Urothelium cell line (cell line): ENCODE results near the gene CSF2.
"Not testable (repeated sequence)": the region's sequence is repeated elsewhere in the genome, so short reads cannot be mapped to it uniquely, and the experiment has no call there.

Source experiments
- DNase-seq: peaks from one replicate; pipeline ENCODE4 v3.0.0; 2011; ENCODE audit warnings: low spot score, mixed read lengths
- FAIRE-seq: peaks from 2 replicates; lab custom pipeline; 2011; peaks lifted over from hg19 to GRCh38; lab: Jason Lieb, UNC

Gene CSF2

DNA sequence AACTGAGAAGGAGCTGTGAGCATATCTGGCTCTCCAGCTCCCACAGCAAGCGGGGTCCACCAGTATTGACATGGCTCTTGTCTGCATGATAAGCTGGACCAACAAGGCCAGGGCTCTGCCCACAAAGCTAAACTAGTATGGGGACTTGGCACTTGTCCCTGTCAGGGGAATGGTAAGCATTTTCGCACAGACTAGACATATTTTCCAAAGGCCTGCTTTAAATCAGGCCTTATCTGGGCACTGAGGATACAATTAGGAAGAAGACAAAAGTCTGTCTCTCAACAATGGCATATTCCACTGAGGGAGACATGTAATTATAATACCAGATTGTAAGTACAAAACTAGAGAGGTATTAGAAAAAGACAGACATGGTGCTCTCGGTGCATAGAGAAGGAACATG lies 32.1 kb downstream of the CSF2 start:
- DNase-seq, result no peak

DNA sequence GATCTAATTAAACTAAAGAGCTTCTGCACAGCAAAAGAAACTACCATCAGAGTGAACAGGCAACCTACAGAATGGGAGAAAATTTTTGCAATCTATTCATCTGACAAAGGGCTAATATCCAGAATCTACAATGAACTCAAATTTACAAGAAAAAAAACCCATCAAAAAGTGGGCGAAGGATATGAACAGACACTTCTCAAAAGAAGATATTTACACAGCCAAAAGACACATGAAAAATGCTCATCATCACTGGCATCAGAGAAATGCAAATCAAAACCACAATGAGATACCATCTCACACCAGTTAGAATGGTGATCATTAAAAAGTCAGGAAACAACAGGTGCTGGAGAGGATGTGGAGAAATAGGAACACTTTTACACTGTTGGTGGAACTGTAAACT lies 34.9 kb downstream of the CSF2 start:
- not testable (repeated sequence) for FAIRE-seq, DNase-seq

More for the DNA sequence above, 32.1 kb downstream of the CSF2 start:
- no peak for FAIRE-seq

DNA sequence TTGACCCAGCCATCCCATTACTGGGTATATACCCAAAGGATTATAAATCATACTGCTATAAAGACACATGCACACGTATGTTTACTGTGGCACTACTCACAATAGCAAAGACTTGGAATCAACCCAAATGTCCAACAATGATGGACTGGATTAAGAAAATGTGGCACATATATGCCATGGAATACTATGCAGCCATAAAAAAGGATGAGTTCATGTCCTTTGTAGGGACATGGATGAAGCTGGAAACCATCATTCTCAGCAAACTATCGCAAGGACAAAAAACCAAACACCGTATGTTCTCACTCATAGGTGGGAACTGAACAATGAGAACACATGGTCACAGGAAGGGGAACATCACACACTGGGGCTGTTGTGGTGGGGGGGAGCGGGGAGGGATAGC lies 35.4 kb downstream of the CSF2 start:
- not testable (repeated sequence) for FAIRE-seq, DNase-seq

DNA sequence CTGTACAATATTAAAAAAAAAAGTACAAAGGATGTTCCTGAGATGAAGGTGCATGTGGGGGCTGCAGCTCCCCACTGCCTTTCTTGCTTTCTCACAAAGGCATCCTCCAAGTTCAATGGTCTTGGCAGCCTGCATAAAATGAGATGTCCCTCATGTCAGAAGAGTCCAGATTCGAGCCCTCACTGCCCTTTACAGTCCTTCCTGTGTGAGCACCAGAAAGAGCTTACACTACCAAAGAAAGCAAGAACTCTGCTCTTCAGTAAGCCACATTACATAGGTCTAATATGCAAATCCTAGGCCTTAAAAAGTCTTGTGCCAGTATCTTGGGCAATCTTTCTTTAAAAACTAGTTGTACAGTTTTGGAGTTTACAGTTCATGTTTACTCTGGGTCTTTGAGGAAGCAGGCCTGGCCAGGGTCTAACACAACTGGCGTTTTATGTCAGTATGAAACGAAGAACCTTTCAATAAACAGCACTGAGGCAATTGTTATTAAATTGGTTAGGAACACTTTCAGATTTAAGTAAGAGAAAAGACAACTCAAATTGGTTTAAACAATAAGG lies 36.0 kb downstream of the CSF2 start:
- FAIRE-seq, result no peak
- no peak for DNase-seq

DNA sequence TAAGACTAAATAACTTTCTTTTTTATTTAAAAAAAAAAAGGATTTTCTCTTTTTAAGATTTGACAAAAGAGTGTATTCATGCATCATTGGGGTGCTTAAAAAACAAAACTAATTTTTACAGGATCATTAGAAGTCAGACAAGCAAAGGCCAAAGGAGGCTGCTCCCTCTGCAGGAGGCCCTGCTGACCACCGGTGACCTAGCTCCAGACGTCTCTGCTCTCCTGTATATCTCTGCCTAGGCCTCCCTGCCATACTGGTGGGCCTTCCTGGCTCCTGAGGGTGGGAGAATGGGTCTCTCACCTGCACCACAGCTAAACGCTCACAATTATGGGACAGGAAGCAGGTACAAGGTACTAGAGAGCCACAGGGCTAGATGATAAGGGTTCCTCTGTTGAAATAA lies 36.6 kb downstream of the CSF2 start:
- DNase-seq, result no peak
- no peak for FAIRE-seq

DNA sequence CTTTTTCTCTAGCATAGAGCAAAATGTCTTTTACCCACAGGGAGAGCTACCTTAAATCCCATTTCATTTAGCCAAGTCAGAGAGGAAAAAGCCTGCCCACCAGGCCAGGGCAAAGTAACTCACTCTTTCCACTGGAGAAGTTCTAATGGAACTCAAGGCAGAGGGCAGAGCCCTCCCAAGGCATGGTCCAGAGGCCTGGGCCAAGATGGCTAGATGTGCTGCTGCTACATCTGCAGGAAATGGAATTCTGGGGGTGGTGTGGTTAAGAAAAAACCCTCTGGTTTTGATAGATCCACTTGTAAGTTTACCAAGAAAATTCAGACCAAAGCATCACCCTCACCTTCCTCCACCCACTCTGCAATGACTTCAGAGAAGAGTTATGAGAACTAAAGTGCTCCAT lies 37.3 kb downstream of the CSF2 start:
- DNase-seq (no peak), FAIRE-seq (no peak)

DNA sequence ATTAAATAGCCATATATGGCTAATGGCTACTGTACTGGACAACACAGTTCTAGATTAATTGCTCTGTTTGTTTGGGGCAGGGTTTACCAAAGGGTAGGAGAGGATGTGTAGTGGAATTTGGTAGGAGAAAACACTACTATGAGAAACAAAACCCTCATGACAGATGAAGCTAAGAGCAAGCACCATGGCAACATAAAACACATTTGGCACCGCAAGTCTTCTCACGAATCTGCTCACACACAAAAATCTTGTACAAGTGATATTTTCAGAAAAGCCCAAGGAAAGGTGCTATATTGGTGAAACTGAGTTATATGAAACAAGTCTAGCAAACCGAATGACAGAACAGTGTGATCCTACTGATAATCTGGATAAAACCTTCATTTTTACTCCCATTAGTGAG lies 38.5 kb downstream of the CSF2 start:
- FAIRE-seq, result no peak

DNA sequence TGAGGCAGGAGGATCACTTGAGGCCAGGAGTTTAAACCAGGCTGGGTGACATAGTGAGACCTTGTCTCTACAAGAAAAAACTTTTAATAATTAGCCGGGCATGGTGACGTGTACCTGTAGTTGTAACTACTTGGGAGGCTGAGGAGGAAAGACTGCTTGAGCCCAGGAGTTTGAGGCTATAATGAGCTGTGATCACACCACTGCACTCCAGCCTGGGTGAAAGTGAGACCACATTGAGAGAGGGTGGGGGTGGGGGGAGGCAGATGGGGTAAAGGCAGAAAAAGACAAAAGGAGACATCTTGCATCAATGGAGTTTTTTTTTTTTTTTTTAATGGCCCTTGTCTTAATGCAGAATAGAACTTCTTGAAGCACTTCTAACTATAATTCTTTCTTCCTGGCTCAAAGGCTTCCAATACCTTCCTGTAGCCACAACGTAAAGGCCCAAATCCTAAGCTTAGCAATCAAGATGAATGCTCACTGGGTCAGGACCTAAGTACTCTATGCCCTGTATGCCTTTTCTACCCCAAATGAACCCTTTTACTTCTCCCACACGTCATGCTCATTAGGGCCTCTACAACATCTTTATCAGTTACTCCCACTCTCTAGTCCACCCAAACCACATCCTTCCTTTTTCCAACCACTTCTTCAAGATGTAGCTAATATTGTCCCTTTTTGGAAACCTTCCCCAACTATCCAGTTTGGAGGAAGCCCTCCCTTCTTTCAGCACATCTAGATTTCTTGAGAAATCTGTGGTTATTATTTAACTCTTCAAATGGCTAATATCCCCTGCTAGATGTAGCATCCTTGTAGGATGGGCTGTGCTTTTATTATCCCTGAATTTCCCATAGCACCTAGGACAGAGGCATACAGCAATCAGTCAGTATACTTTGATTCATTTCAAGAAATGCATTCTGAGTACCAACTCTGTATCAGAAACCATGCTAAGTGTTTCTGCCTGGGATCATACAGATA lies 40.8 kb downstream of the CSF2 start:
- no peak for FAIRE-seq
- DNase-seq, result no peak

More for the DNA sequence above, 38.5 kb downstream of the CSF2 start:
- no peak for DNase-seq

DNA sequence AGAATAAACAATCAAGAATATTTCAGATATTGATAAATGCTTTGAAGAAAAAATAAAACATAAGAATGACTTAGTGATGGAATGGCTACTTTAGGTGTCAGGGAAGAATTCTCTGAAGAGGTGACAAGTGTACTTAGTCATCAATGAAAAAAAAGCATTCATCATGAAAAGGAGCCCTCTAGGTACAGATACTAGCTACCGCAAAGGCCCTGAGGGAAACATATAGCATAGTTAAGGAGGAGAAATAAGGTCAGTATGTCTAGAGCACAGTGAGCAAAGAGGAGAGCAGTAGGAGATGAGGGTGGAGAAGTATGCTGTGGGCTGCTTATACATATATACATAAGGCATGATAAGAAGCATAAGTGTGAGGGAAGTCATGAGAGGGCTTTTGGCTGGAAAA lies 41.8 kb downstream of the CSF2 start:
- FAIRE-seq (no peak), DNase-seq (no peak)

DNA sequence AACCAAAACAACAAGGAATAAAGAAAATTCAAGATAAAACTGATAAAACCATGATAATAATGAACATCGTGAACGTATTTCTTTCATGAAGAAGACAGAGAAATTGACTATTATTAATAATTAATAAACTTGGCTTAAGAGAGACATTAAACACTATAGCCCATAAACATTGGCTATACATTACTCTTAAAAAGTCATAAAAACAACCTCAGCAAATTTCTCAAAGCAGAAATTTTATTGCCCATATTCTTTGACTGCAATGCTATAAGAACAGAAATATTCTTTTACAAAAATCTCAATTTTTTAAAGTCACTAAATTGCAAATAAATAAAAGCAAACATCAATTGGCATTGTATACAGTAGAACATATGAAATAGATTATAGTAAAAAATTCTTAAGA lies 42.5 kb downstream of the CSF2 start:
- DNase-seq, result no peak
- FAIRE-seq, result no peak

DNA sequence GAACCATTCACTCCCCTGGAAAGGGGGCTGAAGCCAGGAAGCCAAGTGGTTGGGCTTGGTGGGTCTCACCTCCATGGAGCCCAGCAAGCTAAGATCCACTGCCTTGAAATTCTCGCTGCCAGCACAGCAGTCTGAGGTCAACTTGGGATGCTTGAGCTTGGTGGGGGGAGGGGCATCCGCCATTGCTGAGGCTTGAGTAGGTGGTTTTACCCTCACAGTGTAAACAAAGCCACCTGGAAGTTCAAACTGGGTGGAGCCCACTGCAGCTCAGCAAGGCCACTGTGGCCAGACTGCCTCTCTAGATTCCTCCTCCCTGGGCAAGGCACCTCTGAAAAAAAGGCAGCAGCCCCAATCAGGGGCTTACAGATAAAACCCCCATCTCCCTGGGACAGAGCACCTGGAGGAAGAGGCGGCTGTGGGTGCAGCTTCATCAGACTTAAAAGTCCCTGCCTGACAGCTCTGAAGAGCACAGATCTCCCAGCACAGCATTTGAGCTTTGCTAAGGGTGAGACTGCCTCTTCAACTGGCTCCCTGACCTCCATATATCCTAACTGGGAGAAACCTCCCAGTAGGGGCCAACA lies 43.4 kb downstream of the CSF2 start:
- DNase-seq, FAIRE-seq: not testable (repeated sequence)

DNA sequence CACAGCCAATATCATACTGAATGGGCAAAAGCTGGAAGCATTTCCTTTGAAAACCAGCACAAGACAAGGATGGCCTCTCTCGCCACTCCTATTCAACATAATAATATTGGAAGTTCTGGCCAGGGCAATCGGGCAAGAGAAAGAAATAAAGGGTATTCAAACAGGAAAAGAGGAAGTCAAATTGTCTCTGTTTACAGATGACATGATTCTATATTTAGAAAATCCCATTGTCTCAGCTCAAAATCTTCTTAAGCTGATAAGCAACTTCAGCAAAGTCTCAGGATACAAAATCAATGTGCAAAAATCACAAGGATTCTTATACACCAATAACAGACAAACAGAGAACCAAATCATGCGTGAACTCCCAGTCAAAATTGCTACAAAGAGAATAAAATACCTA lies 47.1 kb downstream of the CSF2 start:
- DNase-seq, result not testable (repeated sequence)

DNA sequence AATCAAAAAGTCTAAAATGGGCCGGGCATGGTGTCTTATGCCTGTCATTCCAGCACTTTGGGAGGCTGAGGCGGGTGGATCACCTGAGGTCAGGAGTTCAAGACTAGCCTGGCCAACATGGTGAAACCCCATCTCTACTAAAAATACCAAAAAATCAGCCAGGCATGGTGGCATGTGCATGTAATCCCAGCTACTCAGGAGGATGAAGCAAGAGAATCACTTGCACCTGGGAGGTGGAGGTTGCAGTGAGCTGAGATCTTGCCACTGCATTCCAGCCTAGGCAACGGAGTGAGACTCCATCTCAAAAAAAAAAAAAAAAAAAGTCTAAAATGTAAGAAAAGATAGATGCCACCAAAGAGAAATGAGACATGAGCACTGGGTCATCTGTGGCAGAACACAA lies 49.4 kb downstream of the CSF2 start:
- not testable (repeated sequence) for DNase-seq, FAIRE-seq

More for the DNA sequence above, 47.1 kb downstream of the CSF2 start:
- FAIRE-seq, result not testable (repeated sequence)

DNA sequence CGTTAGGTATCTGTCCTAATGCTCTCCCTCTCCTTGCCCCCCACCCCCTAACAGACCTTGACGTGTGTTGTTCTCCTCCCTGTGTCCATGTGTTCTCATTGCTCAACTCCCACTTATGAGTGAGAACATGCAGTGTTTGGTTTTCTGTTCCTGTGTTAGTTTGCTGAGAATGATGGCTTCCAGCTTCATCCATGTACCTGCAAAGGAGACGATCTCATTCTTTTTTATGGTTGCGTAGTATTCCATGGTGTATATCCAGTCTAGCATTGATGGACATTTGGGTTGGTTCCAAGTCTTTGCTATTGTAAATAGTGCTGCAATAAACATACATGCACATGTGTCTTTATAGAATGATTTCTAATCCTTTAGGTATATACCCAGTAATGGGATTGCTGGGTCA lies 50.0 kb downstream of the CSF2 start:
- DNase-seq, FAIRE-seq: not testable (repeated sequence)
